Tongue (tissue), 2 donors: ENCODE measurements around the gene HSD17B13. TPM values are rescaled to one million over a fixed set of nuclear protein-coding genes. Genes with fewer than 3 reads are reported as not detected.
"Not testable (repeated sequence)": the region's sequence is repeated elsewhere in the genome, so short reads cannot be mapped to it uniquely, and the experiment has no call there.

Experiments
- DNase-seq: peaks from one replicate; pipeline ENCODE4 v3.0.0-alpha.2; 2015
- total RNA-seq: library from RNA; depleted of rRNA; stranded (reverse); fragments of >200 nt; gene quantifications from one replicate; pipeline ENCODE4 v1.2.3, GENCODE V29; 2014

HSD17B13 gene, protein sequence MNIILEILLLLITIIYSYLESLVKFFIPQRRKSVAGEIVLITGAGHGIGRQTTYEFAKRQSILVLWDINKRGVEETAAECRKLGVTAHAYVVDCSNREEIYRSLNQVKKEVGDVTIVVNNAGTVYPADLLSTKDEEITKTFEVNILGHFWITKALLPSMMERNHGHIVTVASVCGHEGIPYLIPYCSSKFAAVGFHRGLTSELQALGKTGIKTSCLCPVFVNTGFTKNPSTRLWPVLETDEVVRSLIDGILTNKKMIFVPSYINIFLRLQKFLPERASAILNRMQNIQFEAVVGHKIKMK
- total RNA-seq: not detected

- DNase-seq: no peak
These were observed at the start of gene HSD17B13 for GRCh38 chr4:87322754-87323153. TSS of gene HSD17B13 (minus strand) at chr4:87322882. CDS start at chr4:87322841, 41 bp downstream.

DNA sequence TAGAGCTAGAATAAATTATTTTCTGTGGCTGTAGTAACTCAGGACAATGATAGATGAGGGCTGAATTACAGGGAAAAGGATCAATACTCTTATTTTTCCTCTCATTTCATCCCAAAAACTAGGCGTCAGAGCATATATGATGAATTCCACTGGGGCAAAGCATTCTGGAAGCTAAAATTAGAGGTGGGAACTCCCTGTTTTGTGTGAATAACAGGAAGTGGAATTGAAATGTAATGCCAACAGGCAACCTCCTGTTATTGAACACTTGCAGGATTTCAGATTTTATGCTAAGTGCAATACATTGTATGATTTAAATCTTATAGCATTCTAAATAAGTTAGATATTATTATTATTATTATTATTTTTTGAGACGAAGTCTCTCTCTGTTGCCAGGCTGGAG, 47.4 kb upstream of the HSD17B13 start:
- DNase-seq: no peak

GRCh38 chr4:87366521-87367162, 44.0 kb upstream of the HSD17B13 start:
- DNase-seq: no peak

GRCh38 chr4:87365348-87365747, 42.7 kb upstream of the HSD17B13 start:
- no peak for DNase-seq

- DNase-seq: no peak
These were observed 40.9 kb upstream of the HSD17B13 start for GRCh38 chr4:87363552-87363951.

DNA sequence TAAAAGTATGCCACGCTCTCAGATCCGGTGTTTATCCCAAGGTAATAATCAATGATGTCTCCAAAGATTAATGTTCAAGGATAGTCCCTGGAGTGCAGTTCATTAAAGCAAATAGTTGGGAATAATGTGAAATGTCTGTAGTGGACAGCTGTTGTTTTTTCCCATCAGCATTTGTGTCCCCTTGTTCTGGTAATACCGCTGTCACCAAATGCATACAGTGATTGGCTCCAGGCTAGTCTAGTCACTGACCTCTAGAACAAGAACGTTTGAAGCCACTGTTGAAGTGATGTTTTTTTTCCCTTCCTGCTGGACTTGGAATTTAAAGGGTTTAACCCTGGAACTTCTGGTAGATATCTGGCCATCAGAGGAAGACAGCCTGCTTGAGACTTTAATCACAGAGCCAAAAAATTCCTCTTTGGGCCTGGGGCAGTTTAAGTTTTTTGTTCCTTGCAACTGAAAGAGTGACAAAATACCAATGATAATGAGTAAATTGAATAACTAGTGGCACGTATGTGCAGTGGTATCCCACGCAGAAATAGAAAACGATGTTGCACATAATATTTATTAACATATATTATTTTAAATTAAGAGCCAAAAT, 37.8 kb upstream of the HSD17B13 start:
- DNase-seq: no peak

DNA sequence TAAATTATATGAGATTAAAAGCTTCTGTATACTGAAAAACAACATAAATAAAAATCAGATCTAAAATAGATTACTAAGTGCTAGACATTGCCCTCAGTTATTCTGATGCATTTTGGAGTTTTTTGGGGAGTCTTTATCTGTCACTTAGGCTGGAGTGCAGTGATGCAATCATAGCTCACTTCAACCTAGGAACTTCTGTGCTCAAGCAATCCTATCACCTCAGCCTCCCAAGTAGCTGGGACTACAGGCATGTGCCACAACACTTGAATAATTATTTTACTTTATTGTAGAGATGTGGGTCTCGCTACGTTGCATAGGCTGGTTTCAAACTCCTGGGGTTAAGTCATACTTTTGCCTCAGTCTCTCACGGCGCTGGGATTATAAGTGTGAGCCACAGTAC, 36.6 kb upstream of the HSD17B13 start:
- DNase-seq: no peak

DNA sequence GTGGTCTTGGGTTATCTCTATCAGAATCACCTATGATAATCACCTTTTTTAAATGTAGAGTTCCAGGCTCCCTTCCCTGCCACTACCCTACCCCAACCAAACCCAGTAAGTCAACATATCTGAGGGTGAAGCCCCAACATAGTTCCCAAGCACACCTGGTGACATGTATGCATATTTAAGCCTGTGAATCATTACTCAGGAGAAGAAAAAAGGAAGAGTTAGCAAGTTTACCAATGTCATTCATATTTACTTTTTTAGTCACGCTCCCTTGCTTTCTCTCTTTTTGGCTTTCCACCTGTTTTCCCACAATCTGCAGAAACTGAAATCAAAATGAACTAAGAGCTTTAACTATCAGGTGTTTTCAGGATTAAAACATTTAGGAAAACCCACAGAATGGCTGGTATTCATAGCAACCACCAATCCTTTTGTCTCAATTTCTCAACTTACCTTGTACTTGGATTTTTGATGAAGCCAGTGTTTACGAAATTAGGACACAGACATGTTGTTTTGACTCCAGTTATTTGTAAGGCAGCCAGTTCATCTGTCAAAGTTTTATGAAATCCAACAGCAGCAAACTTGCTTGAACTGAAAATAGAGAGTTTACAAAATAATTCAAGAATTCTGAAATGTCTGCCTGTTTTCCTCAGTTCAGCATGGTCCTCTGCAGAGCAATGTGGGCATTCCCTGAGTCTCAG, 34.3 kb upstream of the HSD17B13 start:
- DNase-seq: peak; percentile 38

- DNase-seq: peak; percentile 10
These were observed 31.8 kb upstream of the HSD17B13 start for GRCh38 chr4:87354168-87355102.

DNA sequence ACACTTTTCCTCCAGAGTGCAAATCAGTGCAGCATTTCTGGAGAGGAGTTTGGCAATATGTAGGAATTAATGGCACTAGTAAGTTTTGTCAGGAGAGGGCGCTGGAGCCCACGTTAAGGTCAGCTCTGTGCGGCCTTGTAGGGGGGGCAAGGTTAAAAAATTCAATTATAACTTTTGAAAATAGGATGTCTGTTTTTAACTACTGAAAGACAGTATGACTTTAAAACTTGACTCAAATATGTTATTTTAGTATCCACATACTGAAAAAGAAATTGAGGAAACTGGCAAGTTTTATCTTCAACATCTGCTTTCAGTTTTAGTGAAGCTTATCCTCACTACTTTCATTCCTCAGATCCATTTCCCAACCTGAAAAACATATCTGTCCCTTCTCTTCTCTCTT, 30.9 kb upstream of the HSD17B13 start:
- DNase-seq: peak; percentile 65

- no peak for DNase-seq
These were observed 22.5 kb upstream of the HSD17B13 start for GRCh38 chr4:87345139-87345538.

DNA sequence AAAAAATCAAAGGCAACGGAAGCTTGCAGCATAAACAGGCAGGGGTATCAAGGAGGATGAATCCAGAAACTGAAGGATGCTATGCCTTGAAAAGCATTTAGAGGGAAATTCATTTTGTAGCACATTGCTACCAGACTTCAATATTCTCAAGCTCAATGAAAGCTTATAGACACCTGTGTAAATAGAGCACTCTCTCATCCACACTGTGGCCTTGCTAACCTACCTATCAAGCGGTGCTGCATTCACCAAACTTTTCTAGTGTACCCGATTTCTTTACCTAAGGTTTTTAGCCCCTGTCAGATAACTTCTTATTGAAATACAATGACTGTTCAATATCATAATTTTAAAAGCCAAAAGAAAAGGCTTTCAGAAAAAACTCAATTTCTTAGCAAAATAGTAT, 20.2 kb upstream of the HSD17B13 start:
- DNase-seq: no peak

GRCh38 chr4:87341954-87342635, 19.4 kb upstream of the HSD17B13 start:
- not testable (repeated sequence) for DNase-seq

DNA sequence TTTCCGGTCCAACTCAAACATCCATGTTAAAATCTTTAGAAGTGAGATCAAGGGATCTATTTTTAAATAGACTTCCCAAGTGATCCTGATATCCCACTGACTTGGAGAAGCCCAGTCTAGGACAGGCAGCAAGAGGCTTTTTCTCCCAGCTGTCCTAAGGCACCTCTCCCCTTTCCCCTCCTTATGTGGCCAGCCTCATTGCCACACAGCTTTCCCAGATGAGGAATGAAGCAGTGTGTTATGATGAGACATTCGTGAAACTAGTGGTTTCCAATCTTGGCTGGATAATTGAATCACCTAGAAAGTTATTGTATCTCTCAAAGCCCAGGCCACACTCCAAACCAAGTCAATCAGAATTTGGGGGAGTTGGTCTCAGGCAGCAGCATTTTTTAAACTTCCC, 16.8 kb upstream of the HSD17B13 start:
- DNase-seq: no peak

GRCh38 chr4:87337361-87337760, 14.7 kb upstream of the HSD17B13 start:
- no peak for DNase-seq

DNA sequence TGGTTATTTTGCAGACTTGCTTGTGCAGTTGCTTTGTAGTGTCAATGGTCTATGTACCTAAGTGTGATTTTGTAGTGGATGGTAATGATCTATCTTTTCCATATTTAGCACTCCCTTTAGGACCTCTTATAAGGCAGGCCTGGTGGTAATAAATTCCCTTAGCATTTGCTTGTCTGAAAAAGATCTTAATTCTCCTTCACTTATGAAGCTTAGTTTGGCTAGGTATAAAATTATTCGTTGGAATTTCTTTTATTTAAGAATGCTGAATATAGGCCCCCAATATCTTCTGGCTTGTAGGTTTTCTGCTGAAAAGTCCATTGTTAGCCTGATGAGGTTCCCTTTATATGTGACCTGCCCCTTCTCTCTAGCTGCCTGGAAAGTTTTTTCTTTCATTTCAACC, 10.6 kb upstream of the HSD17B13 start:
- DNase-seq: no peak

DNA sequence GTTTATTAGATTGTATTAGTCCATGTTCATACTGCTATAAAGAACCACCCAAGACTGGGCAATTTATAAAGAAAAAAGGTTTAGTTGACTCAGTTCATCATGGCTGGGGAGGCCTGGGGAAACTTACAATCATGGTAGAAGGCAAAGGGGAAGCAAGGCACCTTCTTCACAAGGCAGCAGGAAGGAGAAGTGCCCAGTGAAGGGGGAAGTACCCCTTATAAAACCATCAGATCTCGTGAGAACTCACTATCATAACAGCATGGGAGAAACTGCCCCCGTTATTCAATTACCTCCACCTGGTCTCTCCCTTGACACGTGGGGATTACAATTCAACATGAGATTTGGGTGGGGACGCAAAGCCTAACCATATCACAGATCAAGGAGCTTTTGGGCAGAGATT, 8.1 kb upstream of the HSD17B13 start:
- DNase-seq: no peak

GRCh38 chr4:87327136-87327535, 4.5 kb upstream of the HSD17B13 start:
- DNase-seq: no peak

DNA sequence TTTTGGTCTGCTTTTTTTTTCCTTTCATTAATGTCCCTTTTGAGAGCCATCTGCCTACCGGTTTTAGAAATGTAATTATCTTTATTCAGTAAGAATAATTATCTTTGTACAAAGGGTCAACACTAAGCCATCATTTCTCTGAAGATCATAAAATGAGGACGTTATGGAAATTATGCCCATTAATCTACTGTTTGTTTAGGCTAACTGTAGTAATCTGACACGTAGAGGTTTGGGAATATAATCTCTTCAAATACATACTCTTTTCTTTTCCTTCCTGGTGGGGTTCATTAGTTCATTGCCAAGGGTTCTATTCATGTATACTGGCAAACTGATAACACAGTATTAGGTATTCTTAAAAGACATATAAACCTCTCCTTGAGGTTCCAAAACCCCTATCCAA, 3.8 kb upstream of the HSD17B13 start:
- DNase-seq: no peak

GRCh38 chr4:87321888-87322287, 794 bp downstream of the HSD17B13 start:
- DNase-seq: no peak

DNA sequence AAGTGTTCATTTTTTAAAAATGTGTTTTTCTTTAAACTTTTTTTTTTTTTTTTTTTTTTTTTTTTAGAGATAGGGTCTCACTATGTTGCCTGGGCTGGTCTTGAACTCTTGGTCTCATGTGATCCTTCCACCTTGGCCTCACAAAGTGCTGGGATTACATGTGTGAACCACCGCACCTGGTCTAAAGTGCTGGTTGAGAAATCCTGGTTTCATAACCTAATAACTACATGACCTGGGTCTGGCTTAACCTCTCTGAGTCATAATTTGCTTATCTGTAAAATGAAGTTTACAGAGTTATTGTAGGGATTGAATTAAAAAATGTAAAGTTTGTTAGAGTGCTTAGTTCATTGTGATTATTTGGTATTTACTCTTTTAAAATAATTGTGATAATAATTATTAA, 5.2 kb downstream of the HSD17B13 start:
- DNase-seq: no peak
